ENCODE data around the gene CXorf58.

The CXorf58 gene

GRCh38 chrX:23898412-23898959, 9.3 kb upstream of the CXorf58 start:
- Histone ChIP-seq H3K27ac (peak overlapping the region in 4 of 21 experiments; percentile 21 to 49 (median 24)), H3K4me3 (no peak overlapping the region)

GRCh38 chrX:23900220-23900797, 7.5 kb upstream of the CXorf58 start:
- Histone ChIP-seq H3K27ac (peak overlapping the region in 6 of 21 experiments; percentile 0 to 65 (median 19)), H3K4me3 (no peak overlapping the region)

GRCh38 chrX:23901060-23901459, 6.7 kb upstream of the CXorf58 start:
- no peak overlapping the region for H3K4me3 ChIP-seq
- H3K27ac ChIP-seq, result peak overlapping the region in 12 of 21 experiments; percentile 1 to 67 (median 35)

DNA sequence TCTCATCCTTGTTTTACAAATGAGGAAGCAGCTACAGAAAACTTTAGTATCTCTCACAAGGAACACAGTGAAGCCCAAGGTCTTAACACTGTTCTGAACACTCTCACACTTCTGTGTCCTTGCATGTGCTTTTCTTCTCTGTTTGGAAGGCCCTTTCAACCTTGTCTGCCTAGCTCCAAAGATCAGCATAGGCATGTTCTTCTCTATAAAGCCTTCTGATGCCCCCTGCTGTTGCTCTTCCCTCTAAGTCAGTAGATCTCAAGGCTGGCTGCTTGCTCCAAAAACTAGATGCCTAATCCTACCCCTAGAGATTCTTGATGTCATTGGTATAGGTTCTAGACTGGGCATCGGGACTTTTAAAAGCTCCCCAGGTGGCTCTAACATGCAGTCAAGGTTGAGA, 6.0 kb upstream of the CXorf58 start:
- Histone ChIP-seq H3K4me3 (no peak overlapping the region), H3K27ac (peak overlapping the region in 10 of 21 experiments; percentile 5 to 67 (median 41))

- Histone ChIP-seq H3K4me3 (no peak overlapping the region), H3K27ac (peak overlapping the region in 3 of 21 experiments; percentile 25 to 47 (median 31))
Observed at GRCh38 chrX:23902419-23902818, 5.4 kb upstream of the CXorf58 start.

GRCh38 chrX:23904096-23904495, 3.7 kb upstream of the CXorf58 start:
- H3K4me3 ChIP-seq, result no peak overlapping the region
- H3K27ac ChIP-seq, result no peak overlapping the region

DNA sequence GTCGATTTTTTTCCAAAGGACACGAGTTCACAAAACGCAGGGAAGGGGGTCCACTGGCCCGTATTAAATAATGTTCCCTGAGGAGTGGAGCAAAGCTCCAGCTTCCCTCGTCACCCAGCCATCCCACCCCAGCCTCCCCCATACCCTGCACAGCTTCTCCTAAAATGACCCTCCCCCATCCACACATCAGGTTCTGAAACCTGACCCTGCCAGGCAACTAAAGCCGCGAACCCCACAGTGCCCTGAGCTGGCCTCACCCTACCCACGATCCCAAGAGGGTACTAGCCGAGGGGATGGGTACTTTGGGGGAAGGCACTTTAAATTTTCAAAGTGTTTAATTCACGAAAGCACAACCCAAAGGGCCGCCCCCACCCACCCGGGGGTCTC, 702 bp upstream of the CXorf58 start:
- peak overlapping the region; percentile 47 to 64 (median 55) for H3K4me3 ChIP-seq
- H3K27ac ChIP-seq, result peak overlapping the region; percentile 48 to 89 (median 79)

- peak overlapping the region in 4 of 7 experiments; percentile 51 to 61 (median 56) for H3K4me3 ChIP-seq
- H3K27ac ChIP-seq, result peak overlapping the region in 19 of 21 experiments; percentile 21 to 89 (median 71)
Observed at GRCh38 chrX:23908219-23909004, 606 bp downstream of the CXorf58 start.

GRCh38 chrX:23911126-23911835, 3.5 kb downstream of the CXorf58 start:
- no peak overlapping the region for H3K4me3 ChIP-seq
- H3K27ac ChIP-seq, result peak overlapping the region in 1 of 21 experiments; percentile 20

- no peak overlapping the region for H3K4me3 ChIP-seq
Observed at GRCh38 chrX:23919148-23919547, 11.3 kb downstream of the CXorf58 start.

DNA sequence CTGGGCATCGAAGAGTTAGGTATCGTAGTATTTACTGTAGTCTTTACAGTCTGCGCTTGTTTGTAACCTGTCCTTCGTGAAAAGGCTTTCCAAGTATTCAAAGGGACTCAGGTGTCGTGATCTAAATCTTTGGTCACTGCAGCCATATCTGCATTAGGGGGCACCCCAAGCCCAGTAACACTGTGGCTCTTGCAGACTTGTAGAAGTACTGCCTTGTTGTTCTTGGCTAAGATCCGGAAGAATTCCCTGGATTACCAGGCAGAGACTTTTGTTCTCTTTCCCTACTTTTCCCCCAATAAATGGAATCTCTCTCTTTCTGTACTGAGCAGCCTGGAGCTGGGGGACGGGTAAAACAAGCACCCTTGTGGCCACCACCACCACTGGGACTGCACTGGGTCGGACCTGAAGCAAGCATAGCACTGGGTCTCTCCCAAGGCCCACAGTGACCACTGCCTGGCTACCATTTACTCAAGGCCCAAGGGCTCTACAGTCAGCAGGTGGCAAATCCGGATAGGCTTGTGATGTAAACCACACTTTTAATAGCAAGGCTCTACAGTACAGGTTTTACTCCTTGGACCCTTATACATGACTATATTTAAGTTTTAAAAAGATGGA, 12.0 kb downstream of the CXorf58 start:
- no peak overlapping the region for H3K4me3 ChIP-seq
- no peak overlapping the region for H3K27ac ChIP-seq

More at GRCh38 chrX:23919148-23919547, 11.3 kb downstream of the CXorf58 start:
- no peak overlapping the region for H3K27ac ChIP-seq

GRCh38 chrX:23926015-23926414, 18.2 kb downstream of the CXorf58 start:
- Histone ChIP-seq H3K27ac (no peak overlapping the region), H3K4me3 (no peak overlapping the region)

- no peak overlapping the region for H3K27ac ChIP-seq
- H3K4me3 ChIP-seq, result no peak overlapping the region
Observed at GRCh38 chrX:23930894-23931604, 23.2 kb downstream of the CXorf58 start.

- Histone ChIP-seq H3K27ac (no peak overlapping the region), H3K4me3 (no peak overlapping the region)
Observed at GRCh38 chrX:23932046-23932445, 24.2 kb downstream of the CXorf58 start.

DNA sequence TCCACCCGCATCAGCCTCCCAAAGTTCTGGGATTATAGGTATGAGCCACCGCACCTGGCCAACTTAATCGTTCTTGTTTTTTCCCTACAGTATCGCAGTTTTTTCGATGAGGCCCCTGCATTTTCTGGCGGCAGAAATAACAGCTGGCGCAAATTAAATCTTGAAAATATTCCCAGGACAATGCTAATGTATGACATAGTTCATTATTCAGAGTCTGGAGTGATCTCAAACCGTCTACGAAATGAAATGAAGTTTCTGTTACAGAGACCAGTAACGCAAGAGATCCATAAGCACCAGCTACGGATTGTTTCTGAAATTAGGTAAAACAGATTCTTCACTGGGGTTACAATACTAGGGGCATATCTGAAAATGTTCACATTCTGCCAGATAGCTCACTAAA, 27.3 kb downstream of the CXorf58 start:
- Histone ChIP-seq H3K27ac (no peak overlapping the region), H3K4me3 (no peak overlapping the region)

DNA sequence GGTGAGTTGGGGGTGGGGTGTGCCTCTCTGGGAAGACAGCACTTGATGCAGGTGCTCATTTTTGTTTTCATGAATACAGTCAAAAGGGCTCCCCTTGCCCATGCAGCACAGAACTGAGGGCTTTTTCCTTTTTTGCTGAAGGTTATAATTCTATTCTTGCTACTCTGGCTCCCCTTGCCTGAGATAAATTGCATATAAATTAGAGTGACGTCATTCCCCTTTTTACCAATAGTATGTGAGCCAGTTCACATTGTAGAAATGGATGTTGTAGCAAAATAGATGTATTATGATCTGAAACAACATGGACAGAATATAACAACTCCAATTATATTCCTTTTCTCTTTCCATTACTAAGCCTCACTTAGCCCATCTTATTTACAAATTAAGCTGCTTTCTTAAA, 28.4 kb downstream of the CXorf58 start:
- H3K4me3 ChIP-seq, result no peak overlapping the region
- no peak overlapping the region for H3K27ac ChIP-seq

GRCh38 chrX:23937100-23937499, 29.3 kb downstream of the CXorf58 start:
- Histone ChIP-seq H3K4me3 (no peak overlapping the region), H3K27ac (no peak overlapping the region)

DNA sequence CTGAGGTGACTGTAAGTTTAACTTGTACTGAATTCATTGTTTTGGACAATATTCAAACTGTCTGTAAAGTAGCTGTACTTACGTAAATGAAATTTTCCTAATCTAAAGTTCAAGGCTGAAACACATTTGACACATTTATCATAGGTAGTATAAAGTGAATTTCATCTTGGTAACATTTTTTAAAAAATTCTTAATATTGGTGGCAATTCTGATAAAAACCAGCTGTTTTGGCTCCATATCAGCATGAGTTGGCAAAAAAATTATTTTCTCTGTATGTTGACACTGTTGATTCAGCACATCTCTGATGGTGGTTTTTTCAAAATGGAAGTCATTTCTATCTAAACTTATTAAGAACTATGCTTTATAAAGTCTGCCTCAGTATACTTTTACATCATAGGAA, 30.9 kb downstream of the CXorf58 start:
- Histone ChIP-seq H3K4me3 (no peak overlapping the region), H3K27ac (no peak overlapping the region)

- no peak overlapping the region for H3K4me3 ChIP-seq
- H3K27ac ChIP-seq, result no peak overlapping the region
Observed at GRCh38 chrX:23939203-23939602, 31.4 kb downstream of the CXorf58 start.
